ENCODE results near the gene ZSCAN29. TPM values are rescaled to one million over a fixed set of nuclear protein-coding genes. Genes with fewer than 3 reads are reported as not detected.

The ZSCAN29 gene
- total and polyA plus RNA-seq, 2 donors (not counting 1 experiment from before 2014, with no cell fraction given) = 6.5 to 31.9 TPM

DNA sequence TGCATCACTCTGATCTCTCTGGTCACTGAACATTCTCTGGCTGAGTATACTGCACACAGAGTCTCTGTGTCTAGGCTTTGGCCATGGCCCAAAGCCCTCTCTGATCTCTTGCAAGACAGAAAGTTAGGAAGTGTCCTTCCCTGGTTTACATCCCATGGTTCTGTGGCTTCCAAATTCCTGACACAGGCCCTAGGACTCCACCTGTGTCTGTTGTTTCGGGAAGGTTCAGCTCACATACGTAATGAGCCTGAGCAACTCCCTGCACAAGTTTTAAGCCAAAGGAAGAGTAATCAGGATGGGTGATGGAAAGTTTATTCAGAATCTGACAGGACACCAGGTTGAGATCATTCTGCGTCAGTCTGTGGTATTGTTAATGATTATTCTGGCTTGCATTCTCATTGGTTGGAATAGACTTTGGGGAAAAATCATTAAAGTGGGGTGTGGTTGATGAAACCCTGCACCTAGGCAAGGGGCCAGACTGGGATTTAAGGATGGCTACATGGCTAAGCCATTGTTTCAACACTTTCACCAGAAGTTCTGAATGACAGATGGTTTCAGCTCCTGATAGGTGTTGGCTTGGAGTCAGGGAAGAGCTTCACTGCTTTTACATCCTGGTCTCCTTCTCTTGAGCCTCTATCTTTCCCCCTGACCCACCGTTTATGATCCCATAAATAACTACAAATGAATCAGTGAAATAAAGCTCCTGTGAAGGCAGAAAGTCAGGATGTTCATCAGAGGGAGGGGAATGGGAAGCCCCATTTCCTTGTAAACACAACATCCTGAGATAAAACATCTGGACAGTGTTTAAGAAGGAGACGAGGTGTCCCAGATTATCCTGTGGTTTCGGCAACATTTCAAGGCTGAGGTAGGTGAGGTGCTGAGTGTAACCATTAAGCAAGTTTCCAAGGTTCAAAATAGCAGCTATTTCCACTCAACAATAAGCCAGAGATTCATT is 54.5 kb downstream of the ZSCAN29 start:
- Histone ChIP-seq H3K4me1 (ENCODE audit: control insufficient read depth, extremely low read depth, insufficient read depth, low read length) (no peaks in the 10 kb centered on the region), H2AFZ (ENCODE audit: low read length) (no peak overlapping the region)
- DNase-seq (ENCODE audit: low read depth in 2 of 2) = peak in 1 of 2 donors; percentile 31

DNA sequence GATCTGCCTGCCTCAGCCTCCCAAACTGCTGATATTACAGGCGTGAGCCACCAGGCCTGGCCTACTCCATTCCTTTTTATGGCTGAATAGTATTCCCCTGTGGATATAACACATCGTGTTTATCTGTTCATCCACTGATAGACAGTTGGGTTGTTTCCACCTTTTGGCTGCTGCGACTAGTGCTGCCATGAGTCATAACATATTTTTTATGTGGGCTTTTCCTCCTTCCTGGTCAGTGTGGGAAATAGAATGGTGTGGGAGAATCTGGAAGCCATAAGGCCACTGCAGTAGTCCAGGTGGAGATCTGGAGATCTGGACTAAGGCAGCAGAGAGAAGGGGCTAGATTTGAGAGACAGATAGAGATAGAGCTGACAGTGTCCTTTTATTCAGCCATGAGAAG is 56.7 kb downstream of the ZSCAN29 start:
- Histone ChIP-seq H3K4me2 (ENCODE audit: extremely low read depth, insufficient read depth, low read length) (no peak overlapping the region), H3K4me3 (replicated peaks in 1 of 4; ENCODE audit: control extremely low read depth in 1 of 4, insufficient read depth in 1 of 4, low read depth in 3 of 4, low read length in 4 of 4) (no peak overlapping the region), H2AFZ (ENCODE audit: low read length) (no peak overlapping the region), H3K27ac (ENCODE audit: insufficient read depth, low read length) (no peak overlapping the region), H3K4me1 (ENCODE audit: control insufficient read depth, extremely low read depth, insufficient read depth, low read length) (no peaks in the 10 kb centered on the region), H3K36me3 (ENCODE audit: control insufficient read depth, insufficient read depth, low read length) (no peaks in the 10 kb centered on the region), H3K79me2 (ENCODE audit: control insufficient read depth, insufficient read depth, low read length) (no peaks in the 10 kb centered on the region), H4K20me1 (ENCODE audit: control insufficient read depth, extremely low read depth, insufficient read depth, low read length) (no peaks in the 10 kb centered on the region), H3K9me3 (ENCODE audit: control insufficient read depth, insufficient read depth, low read depth, low read length) (no peaks in the 10 kb centered on the region), H3K9ac (ENCODE audit: insufficient read depth, low read length) (no peak overlapping the region), H3K27me3 (ENCODE audit: control insufficient read depth, insufficient read depth, low read length) (peaks cover 29% of the 10 kb centered on the region)
- DNase-seq (ENCODE audit: low read depth in 2 of 2) = no peak
- no peak for TF ChIP-seq EZH2 (IDR thresholded peaks at IDR 0.05; ENCODE audit: low read length, missing control alignments)
- TF ChIP-seq CTCF (conservative IDR thresholded peaks at IDR 0.05 in 1 of 2, IDR thresholded peaks at IDR 0.05 in 1 of 2; ENCODE audit: low read depth in 1 of 2, low read length in 2 of 2) = no peak

More for the DNA sequence above, 54.5 kb downstream of the ZSCAN29 start:
- Histone ChIP-seq H3K36me3 (ENCODE audit: control insufficient read depth, insufficient read depth, low read length) (no peaks in the 10 kb centered on the region), H3K9ac (ENCODE audit: insufficient read depth, low read length) (no peak overlapping the region), H4K20me1 (ENCODE audit: control insufficient read depth, extremely low read depth, insufficient read depth, low read length) (no peaks in the 10 kb centered on the region), H3K27ac (ENCODE audit: insufficient read depth, low read length) (no peak overlapping the region), H3K27me3 (ENCODE audit: control insufficient read depth, insufficient read depth, low read length) (peaks cover 31% of the 10 kb centered on the region), H3K79me2 (ENCODE audit: control insufficient read depth, insufficient read depth, low read length) (no peaks in the 10 kb centered on the region), H3K9me3 (ENCODE audit: control insufficient read depth, insufficient read depth, low read depth, low read length) (no peaks in the 10 kb centered on the region), H3K4me3 (replicated peaks in 1 of 4; ENCODE audit: control extremely low read depth in 1 of 4, insufficient read depth in 1 of 4, low read depth in 3 of 4, low read length in 4 of 4) (no peak overlapping the region), H3K4me2 (ENCODE audit: extremely low read depth, insufficient read depth, low read length) (no peak overlapping the region)
- no peak for TF ChIP-seq CTCF (conservative IDR thresholded peaks at IDR 0.05 in 1 of 2, IDR thresholded peaks at IDR 0.05 in 1 of 2; ENCODE audit: low read depth in 1 of 2, low read length in 2 of 2)
- no peak for TF ChIP-seq EZH2 (IDR thresholded peaks at IDR 0.05; ENCODE audit: low read length, missing control alignments)

DNA sequence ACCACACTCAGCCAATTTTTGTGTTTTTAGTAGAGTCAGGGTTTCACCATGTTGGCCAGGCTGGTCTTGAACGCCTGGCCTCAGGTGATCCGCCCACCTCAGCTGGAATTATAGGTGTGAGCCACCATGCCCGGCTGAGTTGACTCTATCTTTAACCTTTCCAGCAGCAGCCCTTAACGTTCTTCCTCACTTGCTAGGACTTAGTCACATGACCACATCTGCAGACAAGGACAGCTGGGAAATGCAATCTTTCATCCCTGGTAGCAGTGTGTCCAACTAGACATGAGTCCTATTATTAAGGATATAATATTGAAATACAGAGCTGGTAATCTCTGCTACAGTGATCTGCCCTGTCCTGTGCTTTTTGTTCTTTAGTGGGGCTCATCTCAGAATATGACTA is 58.5 kb downstream of the ZSCAN29 start:
- Histone ChIP-seq H3K4me2 (ENCODE audit: extremely low read depth, insufficient read depth, low read length) (no peak overlapping the region), H3K79me2 (ENCODE audit: control insufficient read depth, insufficient read depth, low read length) (no peaks in the 10 kb centered on the region), H3K9me3 (ENCODE audit: control insufficient read depth, insufficient read depth, low read depth, low read length) (no peaks in the 10 kb centered on the region), H3K9ac (ENCODE audit: insufficient read depth, low read length) (no peak overlapping the region), H3K27me3 (ENCODE audit: control insufficient read depth, insufficient read depth, low read length) (peaks cover 18% of the 10 kb centered on the region), H3K36me3 (ENCODE audit: control insufficient read depth, insufficient read depth, low read length) (no peaks in the 10 kb centered on the region), H3K4me3 (replicated peaks in 1 of 4; ENCODE audit: control extremely low read depth in 1 of 4, insufficient read depth in 1 of 4, low read depth in 3 of 4, low read length in 4 of 4) (no peak overlapping the region), H3K4me1 (ENCODE audit: control insufficient read depth, extremely low read depth, insufficient read depth, low read length) (no peaks in the 10 kb centered on the region), H4K20me1 (ENCODE audit: control insufficient read depth, extremely low read depth, insufficient read depth, low read length) (no peaks in the 10 kb centered on the region), H2AFZ (ENCODE audit: low read length) (no peak overlapping the region), H3K27ac (ENCODE audit: insufficient read depth, low read length) (no peak overlapping the region)
- DNase-seq (ENCODE audit: low read depth in 2 of 2) = no peak
- no peak for TF ChIP-seq EZH2 (IDR thresholded peaks at IDR 0.05; ENCODE audit: low read length, missing control alignments)
- TF ChIP-seq CTCF (conservative IDR thresholded peaks at IDR 0.05 in 1 of 2, IDR thresholded peaks at IDR 0.05 in 1 of 2; ENCODE audit: low read depth in 1 of 2, low read length in 2 of 2) = no peak
